ENCODE results near the gene OLFML2B. TPM values are rescaled to one million over a fixed set of nuclear protein-coding genes. Genes with fewer than 3 reads are reported as not detected.

The OLFML2B gene
- total and polyA plus RNA-seq, 4 donors: 8.0 to 82.6 (median 35.5) TPM

GRCh38 chr1:161949548-161949947 lies 74.1 kb downstream of the OLFML2B start:
- H3K4me1 ChIP-seq (ENCODE audit: control insufficient read depth in 1 of 2, insufficient read depth in 2 of 2, low read length in 2 of 2): no peaks in the 10 kb centered on the region
- H3K27ac ChIP-seq (ENCODE audit: low read depth in 1 of 2, low read length in 2 of 2): no peak overlapping the region
- H3K36me3 ChIP-seq (ENCODE audit: control insufficient read depth in 1 of 2, insufficient read depth in 2 of 2, low read length in 1 of 2): no peaks in the 10 kb centered on the region
- H3K4me3 ChIP-seq (ENCODE audit: low read length in 2 of 2): no peak overlapping the region
- no peak for ATAC-seq (ENCODE audit: low FRiP score)
- no peaks in the 10 kb centered on the region for H3K27me3 ChIP-seq (ENCODE audit: control insufficient read depth in 1 of 2, insufficient read depth in 2 of 2, low read length in 1 of 2)
- intact Hi-C loops (cut with DNase I): no loop called here
- H3K9me3 ChIP-seq (ENCODE audit: control insufficient read depth, low read length): no peaks in the 10 kb centered on the region
- no peak for DNase-seq
- WGBS, 2 donors: 69 to 82% methylated on average over 2 of the region's 2 CpGs

DNA sequence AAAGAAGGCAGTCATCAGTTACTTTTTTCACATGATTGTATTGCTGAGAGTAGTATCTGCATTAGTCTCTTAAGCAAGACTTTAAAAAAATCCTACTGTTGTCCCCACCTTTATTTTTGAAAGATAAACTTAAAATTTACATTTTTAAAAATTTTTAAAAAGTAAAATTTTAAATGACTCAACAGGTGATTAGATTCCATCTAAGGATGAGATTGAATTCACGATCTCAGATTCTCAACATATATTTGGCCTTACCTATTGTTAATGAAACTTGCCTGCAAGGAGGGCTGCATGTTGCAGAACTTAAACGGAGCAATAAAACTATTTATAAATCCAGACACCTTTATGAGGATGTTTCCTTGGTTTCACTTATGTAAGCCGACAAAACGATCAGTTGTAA lies 75.2 kb downstream of the OLFML2B start:
- Histone ChIP-seq H3K4me3 (ENCODE audit: low read length in 2 of 2) (no peak overlapping the region), H3K36me3 (ENCODE audit: control insufficient read depth in 1 of 2, insufficient read depth in 2 of 2, low read length in 1 of 2) (no peaks in the 10 kb centered on the region), H3K9me3 (ENCODE audit: control insufficient read depth, low read length) (no peaks in the 10 kb centered on the region), H3K4me1 (ENCODE audit: control insufficient read depth in 1 of 2, insufficient read depth in 2 of 2, low read length in 2 of 2) (no peaks in the 10 kb centered on the region), H3K27ac (ENCODE audit: low read depth in 1 of 2, low read length in 2 of 2) (no peak overlapping the region), H3K27me3 (ENCODE audit: control insufficient read depth in 1 of 2, insufficient read depth in 2 of 2, low read length in 1 of 2) (no peaks in the 10 kb centered on the region)
- no peak for ATAC-seq (ENCODE audit: low FRiP score)
- intact Hi-C loops (cut with DNase I): no loop called here
- DNase-seq: no peak
- 88 to 94% methylated on average over 4 of the region's 4 CpGs for WGBS, 2 donors

GRCh38 chr1:161946071-161946987 lies 77.3 kb downstream of the OLFML2B start:
- WGBS, 2 donors: 61 to 70% methylated on average over 5 of the region's 5 CpGs
- ATAC-seq (ENCODE audit: low FRiP score): no peak
- no peak overlapping the region for H3K27ac ChIP-seq (ENCODE audit: low read depth in 1 of 2, low read length in 2 of 2)

GRCh38 chr1:161945306-161946060 lies 78.2 kb downstream of the OLFML2B start:
- DNase-seq (no peak), ATAC-seq (ENCODE audit: low FRiP score) (no peak)
- Histone ChIP-seq H3K4me1 (ENCODE audit: control insufficient read depth in 1 of 2, insufficient read depth in 2 of 2, low read length in 2 of 2) (no peaks in the 10 kb centered on the region), H3K36me3 (ENCODE audit: control insufficient read depth in 1 of 2, insufficient read depth in 2 of 2, low read length in 1 of 2) (no peaks in the 10 kb centered on the region), H3K9me3 (ENCODE audit: control insufficient read depth, low read length) (no peaks in the 10 kb centered on the region), H3K4me3 (ENCODE audit: low read length in 2 of 2) (no peak overlapping the region), H3K27ac (ENCODE audit: low read depth in 1 of 2, low read length in 2 of 2) (no peak overlapping the region), H3K27me3 (ENCODE audit: control insufficient read depth in 1 of 2, insufficient read depth in 2 of 2, low read length in 1 of 2) (no peaks in the 10 kb centered on the region)
- intact Hi-C loops (cut with DNase I): no loop called here
- WGBS, 2 donors: 84 to 89% methylated on average over 3 of the region's 3 CpGs

More at GRCh38 chr1:161946071-161946987, 77.3 kb downstream of the OLFML2B start:
- intact Hi-C loops (cut with DNase I): no loop called here
- Histone ChIP-seq H3K9me3 (ENCODE audit: control insufficient read depth, low read length) (no peaks in the 10 kb centered on the region), H3K4me1 (ENCODE audit: control insufficient read depth in 1 of 2, insufficient read depth in 2 of 2, low read length in 2 of 2) (no peaks in the 10 kb centered on the region), H3K27me3 (ENCODE audit: control insufficient read depth in 1 of 2, insufficient read depth in 2 of 2, low read length in 1 of 2) (no peaks in the 10 kb centered on the region), H3K36me3 (ENCODE audit: control insufficient read depth in 1 of 2, insufficient read depth in 2 of 2, low read length in 1 of 2) (no peaks in the 10 kb centered on the region), H3K4me3 (ENCODE audit: low read length in 2 of 2) (no peak overlapping the region)
- DNase-seq: no peak

- DNase-seq: no peak
- no peak overlapping the region for H3K4me3 ChIP-seq (ENCODE audit: low read length in 2 of 2)
- H3K36me3 ChIP-seq (ENCODE audit: control insufficient read depth in 1 of 2, insufficient read depth in 2 of 2, low read length in 1 of 2): no peaks in the 10 kb centered on the region
- H3K4me1 ChIP-seq (ENCODE audit: control insufficient read depth in 1 of 2, insufficient read depth in 2 of 2, low read length in 2 of 2): no peaks in the 10 kb centered on the region
- intact Hi-C loops (cut with DNase I): no loop called here
- 85 to 86% methylated on average over 2 of the region's 2 CpGs for WGBS, 2 donors
- H3K27me3 ChIP-seq (ENCODE audit: control insufficient read depth in 1 of 2, insufficient read depth in 2 of 2, low read length in 1 of 2): no peaks in the 10 kb centered on the region
- H3K9me3 ChIP-seq (ENCODE audit: control insufficient read depth, low read length): no peaks in the 10 kb centered on the region
- ATAC-seq (ENCODE audit: low FRiP score): no peak
- no peak overlapping the region for H3K27ac ChIP-seq (ENCODE audit: low read depth in 1 of 2, low read length in 2 of 2)
Measured at GRCh38 chr1:161944381-161944780, 79.3 kb downstream of the OLFML2B start.

DNA sequence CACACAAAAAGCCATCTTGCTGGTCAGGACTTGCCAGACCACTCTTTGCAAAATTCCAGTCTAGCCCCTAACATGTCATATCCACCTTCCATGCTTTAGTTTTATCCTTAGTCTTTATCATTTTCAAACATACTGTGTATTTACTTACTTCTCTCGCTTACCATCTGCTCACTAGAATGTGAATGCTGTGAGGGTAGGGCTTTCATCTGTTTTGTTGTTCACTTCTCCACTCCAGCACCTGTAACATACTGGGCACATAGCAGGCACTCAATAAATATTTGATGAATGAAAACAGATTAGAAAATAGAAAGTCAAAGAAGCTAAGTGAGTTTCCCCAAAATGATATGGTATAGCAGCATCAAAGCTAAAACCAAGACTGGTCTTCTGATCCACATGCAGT lies 79.9 kb downstream of the OLFML2B start:
- Histone ChIP-seq H3K4me1 (ENCODE audit: control insufficient read depth in 1 of 2, insufficient read depth in 2 of 2, low read length in 2 of 2) (no peaks in the 10 kb centered on the region), H3K9me3 (ENCODE audit: control insufficient read depth, low read length) (no peaks in the 10 kb centered on the region), H3K27ac (ENCODE audit: low read depth in 1 of 2, low read length in 2 of 2) (no peak overlapping the region), H3K36me3 (ENCODE audit: control insufficient read depth in 1 of 2, insufficient read depth in 2 of 2, low read length in 1 of 2) (no peaks in the 10 kb centered on the region), H3K4me3 (ENCODE audit: low read length in 2 of 2) (no peak overlapping the region), H3K27me3 (ENCODE audit: control insufficient read depth in 1 of 2, insufficient read depth in 2 of 2, low read length in 1 of 2) (no peaks in the 10 kb centered on the region)
- DNase-seq (no peak), ATAC-seq (ENCODE audit: low FRiP score) (no peak)
- intact Hi-C loops (cut with DNase I): no loop called here
- WGBS, 2 donors: 95 to 97% methylated on average over 1 of the region's 1 CpG

- Histone ChIP-seq H3K36me3 (ENCODE audit: control insufficient read depth in 1 of 2, insufficient read depth in 2 of 2, low read length in 1 of 2) (peaks cover 0 to 1% of the 10 kb centered on the region in 2 donors), H3K9me3 (ENCODE audit: control insufficient read depth, low read length) (no peaks in the 10 kb centered on the region), H3K4me1 (ENCODE audit: control insufficient read depth in 1 of 2, insufficient read depth in 2 of 2, low read length in 2 of 2) (no peaks in the 10 kb centered on the region), H3K27ac (ENCODE audit: low read depth in 1 of 2, low read length in 2 of 2) (no peak overlapping the region), H3K27me3 (ENCODE audit: control insufficient read depth in 1 of 2, insufficient read depth in 2 of 2, low read length in 1 of 2) (no peaks in the 10 kb centered on the region), H3K4me3 (ENCODE audit: low read length in 2 of 2) (no peak overlapping the region)
- ATAC-seq (ENCODE audit: low FRiP score) (no peak), DNase-seq (no peak)
- 77 to 80% methylated on average over 8 of the region's 8 CpGs for WGBS, 2 donors
- intact Hi-C loops (cut with DNase I): no loop called here
Measured at GRCh38 chr1:161941726-161942436, 81.8 kb downstream of the OLFML2B start.

DNA sequence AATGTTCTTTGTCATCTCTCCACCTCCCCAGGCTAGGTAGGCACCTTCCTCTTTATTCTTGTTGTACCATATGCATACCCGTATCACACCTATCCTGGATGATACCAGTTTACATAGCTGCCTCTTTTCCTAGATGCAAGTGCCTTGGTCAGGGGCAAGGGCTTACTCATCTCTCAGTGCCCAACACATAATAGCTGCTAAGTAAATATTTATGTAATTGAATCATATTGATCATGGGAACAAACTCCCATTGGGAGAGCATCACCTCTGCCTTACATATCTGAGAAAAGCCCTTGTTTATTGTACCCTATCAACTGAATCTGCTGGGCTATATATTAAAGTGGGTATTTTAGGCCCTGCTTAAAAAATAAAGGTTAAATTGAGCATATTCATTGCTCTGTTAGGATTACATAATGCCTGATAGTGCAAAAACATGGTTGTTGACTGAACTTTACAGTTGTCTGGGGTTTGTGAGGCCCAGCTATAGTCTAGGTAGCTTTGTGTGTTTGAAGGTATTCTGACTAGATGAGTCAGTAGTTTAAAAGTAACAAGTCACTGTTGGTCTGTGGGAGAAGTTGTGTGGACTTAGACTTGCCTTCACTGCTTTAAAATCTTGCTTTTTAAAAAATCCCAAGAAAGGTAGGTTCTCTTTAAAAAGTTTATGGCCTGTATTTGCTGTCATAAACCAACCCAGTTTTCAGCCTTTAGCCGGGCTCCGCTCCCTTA lies 82.6 kb downstream of the OLFML2B start:
- ATAC-seq (ENCODE audit: low FRiP score): no peak
- H3K4me3 ChIP-seq (ENCODE audit: low read length in 2 of 2): no peak overlapping the region
- H3K9me3 ChIP-seq (ENCODE audit: control insufficient read depth, low read length): no peaks in the 10 kb centered on the region
- WGBS, 2 donors: 66 to 81% methylated on average over 3 of the region's 3 CpGs
- DNase-seq: no peak
- H3K36me3 ChIP-seq (ENCODE audit: control insufficient read depth in 1 of 2, insufficient read depth in 2 of 2, low read length in 1 of 2): peaks cover 0 to 1% of the 10 kb centered on the region in 2 donors
- H3K27me3 ChIP-seq (ENCODE audit: control insufficient read depth in 1 of 2, insufficient read depth in 2 of 2, low read length in 1 of 2): no peaks in the 10 kb centered on the region
- H3K4me1 ChIP-seq (ENCODE audit: control insufficient read depth in 1 of 2, insufficient read depth in 2 of 2, low read length in 2 of 2): no peaks in the 10 kb centered on the region
- intact Hi-C loops (cut with DNase I): no loop called here
- H3K27ac ChIP-seq (ENCODE audit: low read depth in 1 of 2, low read length in 2 of 2): no peak overlapping the region

Data from aorta (tissue), 5 donors.